CD8-positive, alpha-beta memory T cell (primary cell): ENCODE data around the gene TBC1D10A. TPM values are rescaled to one million over a fixed set of nuclear protein-coding genes. Genes with fewer than 3 reads are reported as not detected.

Experiments used
- CTCF ChIA-PET: fragments of 350-600 bp; sonication (Branson Sonifier 250); formaldehyde crosslinking; loops from one replicate; lab custom pipeline; 2021; ENCODE audit warnings: antibody characterized with exemption; lab: Charles Lee
- POLR2A ChIA-PET: fragments of 350-600 bp; sonication (Branson Sonifier 250); formaldehyde crosslinking; loops from one replicate; lab custom pipeline; 2021; ENCODE audit warnings: antibody characterized with exemption; lab: Charles Lee
- DNase-seq, 5 donors: peaks; one replicate each; pipeline versions ENCODE4 v3.0.0 to v3.0.0-alpha.2; 2020 to 2022; ENCODE audit warnings: mixed read lengths in 1 of 5
- H3K27ac ChIP-seq: one replicate; pipeline ENCODE4 v1.7.0; 2013; ENCODE audit warnings: low read depth, mild to moderate bottlenecking, low read length, moderate library complexity
- H3K27me3 ChIP-seq: 2 replicates; pipeline ENCODE4 v1.7.0; 2013; ENCODE audit warnings: low read length, mild to moderate bottlenecking; ENCODE audit not compliant: insufficient read depth, poor library complexity, severe bottlenecking
- H3K36me3 ChIP-seq: 2 replicates; pipeline ENCODE4 v1.7.0; 2013; ENCODE audit warnings: mild to moderate bottlenecking, low read length, moderate library complexity; ENCODE audit not compliant: insufficient read depth
- H3K4me1 ChIP-seq: 2 replicates; pipeline ENCODE4 v1.7.0; 2013; ENCODE audit warnings: mild to moderate bottlenecking, low read length, moderate library complexity; ENCODE audit not compliant: insufficient read depth
- H3K4me3 ChIP-seq: 2 replicates; pipeline ENCODE4 v1.7.0; 2013; ENCODE audit warnings: mild to moderate bottlenecking, low read length
- H3K9me3 ChIP-seq: 2 replicates; pipeline ENCODE4 v1.7.0; 2013; ENCODE audit warnings: mild to moderate bottlenecking, low read length
- H3K27ac Mint-ChIP-seq, 8 donors: one replicate each; pipeline ENCODE4 v1.8.0; 2020 to 2021; ENCODE audit warnings: mixed read lengths in 8 of 8, mild to moderate bottlenecking in 6 of 8, inconsistent platforms in 3 of 8, moderate library complexity in 3 of 8
- H3K27me3 Mint-ChIP-seq, 2 donors: one replicate each; pipeline ENCODE4 v1.8.0; 2020 to 2021; ENCODE audit warnings: mixed read lengths in 2 of 2, mild to moderate bottlenecking in 1 of 2, moderate library complexity in 1 of 2
- H3K36me3 Mint-ChIP-seq, 3 donors: one replicate each; pipeline ENCODE4 v1.8.0; 2020 to 2021; ENCODE audit warnings: mixed read lengths in 3 of 3, inconsistent platforms in 1 of 3, mild to moderate bottlenecking in 1 of 3
- H3K4me1 Mint-ChIP-seq, 3 donors: one replicate each; pipeline ENCODE4 v1.8.0; 2020 to 2021; ENCODE audit warnings: mixed read lengths in 3 of 3, inconsistent platforms in 1 of 3, mild to moderate bottlenecking in 1 of 3
- H3K4me3 Mint-ChIP-seq, 7 donors: one replicate each; pipeline ENCODE4 v1.8.0; 2020 to 2021; ENCODE audit warnings: mixed read lengths in 7 of 7, mild to moderate bottlenecking in 6 of 7, moderate library complexity in 4 of 7, inconsistent platforms in 2 of 7
- H3K9me3 Mint-ChIP-seq, 5 donors: one replicate each; pipeline ENCODE4 v1.8.0; 2020 to 2022; ENCODE audit warnings: mixed read lengths in 5 of 5, mild to moderate bottlenecking in 3 of 5, moderate library complexity in 2 of 5, inconsistent platforms in 1 of 5
- polyA plus RNA-seq: library from polyadenylated mRNA; unstranded; fragments of 300-500 nt; fragmentation: Illumina TruSeq; gene quantifications from one replicate; pipeline ENCODE4 v1.2.3, GENCODE V29; 2021
- total RNA-seq, 2 experiments: library from RNA; stranded (reverse); gene quantifications; one replicate each; pipeline ENCODE4 v1.2.3, GENCODE V29; 2021

Gene TBC1D10A
- total and polyA plus RNA-seq, 3 experiments from 2014 or later = 14.7 to 55.2 (median 17.3) TPM

DNA sequence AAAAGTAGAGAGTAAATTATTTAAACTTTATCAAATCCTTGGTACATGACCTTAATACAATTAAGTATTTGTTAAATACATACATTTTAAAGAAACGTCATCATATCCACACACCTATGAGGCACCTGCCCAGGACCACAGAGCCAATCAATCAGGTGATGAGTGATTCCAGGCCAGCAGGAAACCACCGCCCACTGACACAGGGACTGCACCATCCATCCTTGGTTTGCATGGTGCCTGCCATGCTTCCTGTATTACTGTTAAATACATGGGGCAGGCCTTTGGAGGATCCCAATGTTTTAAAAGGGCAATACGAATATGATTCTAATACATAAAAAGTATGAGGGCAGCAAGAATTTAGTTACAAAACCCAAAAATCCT, 7.0 kb upstream of the TBC1D10A start:
- Mint-ChIP-seq H3K27me3 (no peaks in the 10 kb centered on the region), H3K9me3 (no peaks in the 10 kb centered on the region), H3K4me1 (no peaks in the 10 kb centered on the region), H3K36me3 (peaks cover 0 to 84% (median 9%) of the 10 kb centered on the region in 3 donors), H3K4me3 (no peak overlapping the region), H3K27ac (peak overlapping the region in 2 of 8 donors; percentile 12 to 61)
- Histone ChIP-seq H3K27ac (no peak overlapping the region), H3K9me3 (no peaks in the 10 kb centered on the region), H3K27me3 (no peaks in the 10 kb centered on the region), H3K36me3 (peaks cover 59% of the 10 kb centered on the region), H3K4me3 (no peak overlapping the region), H3K4me1 (no peaks in the 10 kb centered on the region)
- no peak for DNase-seq
- ChIA-PET CTCF (no interaction called here), POLR2A (no interaction called here)

DNA sequence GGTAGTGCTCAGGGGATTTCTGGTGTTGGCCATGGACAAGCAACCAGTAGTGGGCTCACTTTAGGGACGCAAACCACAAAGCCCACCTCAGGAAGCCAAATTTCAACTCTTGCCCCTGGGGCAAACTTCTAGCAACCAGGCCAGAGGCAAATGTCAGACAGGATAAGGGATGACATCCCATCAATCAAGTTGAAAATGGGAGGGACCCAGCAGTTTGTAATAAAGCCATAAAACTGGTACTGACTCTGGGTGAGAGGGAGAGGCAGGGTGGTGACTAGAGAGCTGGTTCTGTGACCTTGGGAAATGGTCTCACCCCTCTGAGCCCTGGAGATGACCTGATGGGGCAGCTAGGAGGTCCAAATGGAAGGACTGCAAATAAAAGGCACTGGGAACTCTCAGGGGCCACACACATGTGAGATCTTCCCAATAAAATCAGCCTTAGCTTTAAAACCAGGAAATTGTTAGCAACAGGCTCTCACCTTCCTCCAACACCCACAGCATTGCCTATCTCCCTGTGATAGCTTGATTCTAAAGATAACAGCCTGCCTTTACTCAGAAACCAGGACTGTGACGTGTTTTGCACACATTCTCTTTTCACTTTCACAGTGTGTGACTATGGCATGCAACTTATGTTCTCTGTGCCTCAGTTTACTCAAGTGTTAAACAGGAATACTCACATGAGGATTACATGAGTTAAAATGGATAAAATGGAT, 6.4 kb upstream of the TBC1D10A start:
- Histone ChIP-seq H3K4me1 (no peaks in the 10 kb centered on the region), H3K36me3 (peaks cover 55% of the 10 kb centered on the region), H3K4me3 (no peak overlapping the region), H3K9me3 (no peaks in the 10 kb centered on the region), H3K27ac (no peak overlapping the region), H3K27me3 (no peaks in the 10 kb centered on the region)
- Mint-ChIP-seq H3K27me3 (no peaks in the 10 kb centered on the region), H3K4me1 (no peaks in the 10 kb centered on the region), H3K36me3 (peaks cover 0 to 79% (median 9%) of the 10 kb centered on the region in 3 donors), H3K27ac (peak overlapping the region in 3 of 8 donors; percentile 11 to 61 (median 36)), H3K9me3 (no peaks in the 10 kb centered on the region), H3K4me3 (no peak overlapping the region)
- no peak for DNase-seq
- POLR2A ChIA-PET = no interaction called here
- CTCF ChIA-PET = no interaction called here

DNA sequence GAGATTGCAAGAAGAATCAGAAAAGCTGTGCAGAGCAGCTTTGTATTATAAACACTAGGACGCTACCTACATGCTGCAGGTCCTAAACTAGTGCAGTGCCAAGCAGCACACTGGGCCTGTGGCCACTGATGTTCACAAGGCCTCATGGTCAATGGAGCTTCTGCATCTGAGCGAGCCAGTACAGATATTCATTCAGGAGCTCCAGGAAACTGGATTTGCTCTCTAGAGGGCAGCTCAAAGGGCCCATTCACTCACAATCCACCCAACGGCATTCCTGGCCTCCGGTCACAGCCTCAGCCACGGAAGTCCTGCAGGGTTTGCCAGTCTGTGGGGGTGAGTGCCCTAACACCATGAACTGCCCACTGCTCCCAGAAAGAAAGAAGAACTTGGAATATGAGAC, 5.8 kb upstream of the TBC1D10A start:
- Histone ChIP-seq H3K36me3 (peaks cover 53% of the 10 kb centered on the region), H3K27me3 (no peaks in the 10 kb centered on the region), H3K4me1 (peaks cover 6% of the 10 kb centered on the region), H3K27ac (no peak overlapping the region), H3K9me3 (no peaks in the 10 kb centered on the region), H3K4me3 (no peak overlapping the region)
- POLR2A ChIA-PET = interaction anchor here (0.6 kb wide), 1 partner anchor 28 kb away, joined by 4 read pairs; no protein-coding TSS in a partner anchor
- no peak overlapping the region for H3K4me3 Mint-ChIP-seq
- H3K4me1 Mint-ChIP-seq = peaks cover 4 to 5% (median 5%) of the 10 kb centered on the region in 3 donors
- H3K36me3 Mint-ChIP-seq = peaks cover 0 to 73% (median 9%) of the 10 kb centered on the region in 3 donors
- H3K9me3 Mint-ChIP-seq = no peaks in the 10 kb centered on the region
- H3K27ac Mint-ChIP-seq = no peak overlapping the region
- CTCF ChIA-PET = interaction anchor here (3.8 kb wide), 1 partner anchor 44 kb away, joined by 22 read pairs; the partner anchor contains the start of gene CASTOR1
- no peaks in the 10 kb centered on the region for H3K27me3 Mint-ChIP-seq
- DNase-seq = no peak

DNA sequence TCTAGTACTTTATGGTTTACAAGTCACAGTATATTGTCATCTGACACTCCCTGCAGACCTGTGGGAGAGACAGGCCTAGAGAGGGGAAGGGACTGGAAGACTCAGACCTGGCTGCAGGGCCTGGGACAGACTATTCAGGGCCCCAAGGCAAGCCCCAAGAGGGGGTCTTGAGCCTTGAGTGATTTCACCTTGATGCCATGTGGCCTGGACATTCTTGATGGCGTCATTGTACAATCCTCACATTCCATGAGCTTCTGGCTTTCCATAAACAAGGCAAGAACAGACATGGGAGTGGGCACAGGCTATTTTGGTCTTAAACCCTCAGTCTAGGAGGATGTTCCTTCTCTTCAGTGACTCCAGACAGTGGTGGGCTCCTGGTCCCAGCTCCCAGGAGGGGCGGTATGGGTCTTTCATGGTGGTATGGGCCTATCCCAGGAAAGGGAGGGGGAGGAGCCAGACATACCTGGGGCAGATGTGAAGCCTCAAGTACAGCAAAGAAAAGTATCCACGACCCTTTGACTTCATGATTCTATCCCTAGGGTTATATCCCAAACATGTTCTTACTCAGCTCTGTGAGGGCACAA, 1.8 kb upstream of the TBC1D10A start:
- Mint-ChIP-seq H3K36me3 (peaks cover 0 to 47% (median 4%) of the 10 kb centered on the region in 3 donors), H3K27ac (peak overlapping the region in 5 of 8 donors; percentile 31 to 88 (median 78))
- POLR2A ChIA-PET = interaction anchor here (0.7 to 1.0 kb wide), 2 partner anchors 22 to 28 kb away, joined by 3 read pairs; partner anchors contain the start of genes CCDC157 and SF3A1

GRCh38 chr22:30327864-30328345, 1.2 kb upstream of the TBC1D10A start:
- Mint-ChIP-seq H3K4me1 (peaks cover 38 to 45% (median 45%) of the 10 kb centered on the region in 3 donors), H3K9me3 (no peaks in the 10 kb centered on the region), H3K27me3 (no peaks in the 10 kb centered on the region), H3K4me3 (peak overlapping the region in 6 of 7 donors; percentile 7 to 86 (median 82)), H3K36me3 (peaks cover 0 to 46% (median 7%) of the 10 kb centered on the region in 3 donors), H3K27ac (peak overlapping the region; percentile 61 to 94 (median 90))
- ChIA-PET POLR2A (interaction anchor here (1.0 to 3.2 kb wide), 4 partner anchors 21 to 96 kb away, joined by 3 to 45 read pairs (median 17); partner anchors contain the start of genes CASTOR1, CCDC157 and SF3A1), CTCF (interaction anchor here (1.0 to 7.6 kb wide), 3 partner anchors 15 to 40 kb away, joined by 3 to 45 read pairs (median 5); no protein-coding TSS in a partner anchor)
- Histone ChIP-seq H3K4me3 (peak overlapping the region; percentile 57), H3K36me3 (peaks cover 7% of the 10 kb centered on the region), H3K9me3 (no peaks in the 10 kb centered on the region), H3K27me3 (no peaks in the 10 kb centered on the region), H3K27ac (no peak overlapping the region), H3K4me1 (peaks cover 40% of the 10 kb centered on the region)
- DNase-seq = no peak

More for the DNA sequence above, 1.8 kb upstream of the TBC1D10A start:
- peak overlapping the region in 2 of 7 donors; percentile 11 to 86 for H3K4me3 Mint-ChIP-seq
- no peak overlapping the region for H3K4me3 ChIP-seq
- peaks cover 34% of the 10 kb centered on the region for H3K4me1 ChIP-seq
- no peaks in the 10 kb centered on the region for H3K27me3 ChIP-seq
- H3K36me3 ChIP-seq = peaks cover 13% of the 10 kb centered on the region
- no peaks in the 10 kb centered on the region for H3K9me3 Mint-ChIP-seq
- no peak for DNase-seq
- H3K4me1 Mint-ChIP-seq = peaks cover 32 to 38% (median 38%) of the 10 kb centered on the region in 3 donors
- no peaks in the 10 kb centered on the region for H3K27me3 Mint-ChIP-seq
- H3K27ac ChIP-seq = no peak overlapping the region
- H3K9me3 ChIP-seq = no peaks in the 10 kb centered on the region
- CTCF ChIA-PET = interaction anchor here (1.0 to 7.6 kb wide), 3 partner anchors 15 to 41 kb away, joined by 3 to 45 read pairs (median 5); no protein-coding TSS in a partner anchor

GRCh38 chr22:30326255-30326705, 461 bp downstream of the TBC1D10A start:
- peak in 3 of 5 donors; percentile 24 to 60 (median 25) for DNase-seq

GRCh38 chr22:30325724-30326254, 952 bp downstream of the TBC1D10A start:
- no peaks in the 10 kb centered on the region for H3K27me3 ChIP-seq
- peak overlapping the region; percentile 74 to 92 (median 86) for H3K27ac Mint-ChIP-seq
- POLR2A ChIA-PET = interaction anchor here (0.9 to 7.0 kb wide), 4 partner anchors 9 to 36 kb away, joined by 3 to 71 read pairs (median 36); partner anchors contain the start of genes CASTOR1, CCDC157 and SF3A1
- H3K27ac ChIP-seq = peak overlapping the region; percentile 67
- no peaks in the 10 kb centered on the region for H3K9me3 ChIP-seq
- H3K27me3 Mint-ChIP-seq = no peaks in the 10 kb centered on the region
- H3K4me3 ChIP-seq = peak overlapping the region; percentile 86
- H3K4me1 ChIP-seq = peaks cover 61% of the 10 kb centered on the region
- peaks cover 1% of the 10 kb centered on the region for H3K36me3 ChIP-seq
- peaks cover 52 to 61% (median 61%) of the 10 kb centered on the region in 3 donors for H3K4me1 Mint-ChIP-seq
- CTCF ChIA-PET = interaction anchor here (1.9 to 7.6 kb wide), 3 partner anchors 12 to 37 kb away, joined by 7 to 53 read pairs (median 45); partner anchors contain the start of gene CASTOR1
- no peak for DNase-seq
- no peaks in the 10 kb centered on the region for H3K9me3 Mint-ChIP-seq
- peak overlapping the region; percentile 86 to 95 (median 91) for H3K4me3 Mint-ChIP-seq
- peaks cover 0 to 40% (median 5%) of the 10 kb centered on the region in 3 donors for H3K36me3 Mint-ChIP-seq

More at GRCh38 chr22:30326255-30326705, 461 bp downstream of the TBC1D10A start:
- POLR2A ChIA-PET = interaction anchor here (0.9 to 7.0 kb wide), 10 partner anchors 9 to 966 kb away, joined by 3 to 71 read pairs (median 7); partner anchors contain the start of genes CASTOR1, CCDC157, PIK3IP1 and SF3A1
- no peaks in the 10 kb centered on the region for H3K36me3 ChIP-seq
- no peaks in the 10 kb centered on the region for H3K9me3 Mint-ChIP-seq
- peak overlapping the region; percentile 67 for H3K27ac ChIP-seq
- H3K4me1 ChIP-seq = peaks cover 56% of the 10 kb centered on the region
- H3K27ac Mint-ChIP-seq = peak overlapping the region; percentile 37 to 90 (median 83)
- no peaks in the 10 kb centered on the region for H3K27me3 Mint-ChIP-seq
- no peaks in the 10 kb centered on the region for H3K27me3 ChIP-seq
- CTCF ChIA-PET = interaction anchor here (0.9 to 7.6 kb wide), 6 partner anchors 9 to 63 kb away, joined by 4 to 53 read pairs (median 6); partner anchors contain the start of gene CASTOR1
- H3K4me1 Mint-ChIP-seq = peaks cover 47 to 56% (median 56%) of the 10 kb centered on the region in 3 donors
- H3K9me3 ChIP-seq = no peaks in the 10 kb centered on the region
- peaks cover 0 to 38% (median 6%) of the 10 kb centered on the region in 3 donors for H3K36me3 Mint-ChIP-seq
- H3K4me3 ChIP-seq = peak overlapping the region; percentile 86
- H3K4me3 Mint-ChIP-seq = peak overlapping the region; percentile 86 to 95 (median 91)
